Measurements from ENCODE around the gene INPP5D.
"Not testable (repeated sequence)": the region's sequence is repeated elsewhere in the genome, so short reads cannot be mapped to it uniquely, and the experiment has no call there.

The INPP5D gene

GRCh38 chr2:233193738-233194137 lies 133.6 kb downstream of the INPP5D start:
- DNase-seq (ENCODE audit: low read depth): no peak
- no peak for TF ChIP-seq CTCF (IDR thresholded peaks at IDR 0.05; ENCODE audit: control insufficient read depth, insufficient read depth, low read depth, low read length, missing control alignments)

GRCh38 chr2:233195027-233195426 lies 134.9 kb downstream of the INPP5D start:
- TF ChIP-seq CTCF (IDR thresholded peaks at IDR 0.05; ENCODE audit: control insufficient read depth, insufficient read depth, low read depth, low read length, missing control alignments): no peak
- no peak overlapping the region for H3K4me3 ChIP-seq (ENCODE audit: control insufficient read depth, low read depth, low read length)
- no peak for DNase-seq (ENCODE audit: low read depth)

More at GRCh38 chr2:233193738-233194137, 133.6 kb downstream of the INPP5D start:
- H3K4me3 ChIP-seq (ENCODE audit: control insufficient read depth, low read depth, low read length): no peak overlapping the region

GRCh38 chr2:233197022-233197421 lies 136.9 kb downstream of the INPP5D start:
- no peak for DNase-seq (ENCODE audit: low read depth)
- TF ChIP-seq CTCF (IDR thresholded peaks at IDR 0.05; ENCODE audit: control insufficient read depth, insufficient read depth, low read depth, low read length, missing control alignments): no peak
- no peak overlapping the region for H3K4me3 ChIP-seq (ENCODE audit: control insufficient read depth, low read depth, low read length)

GRCh38 chr2:233198026-233198425 lies 137.9 kb downstream of the INPP5D start:
- no peak overlapping the region for H3K4me3 ChIP-seq (ENCODE audit: control insufficient read depth, low read depth, low read length)
- no peak for TF ChIP-seq CTCF (IDR thresholded peaks at IDR 0.05; ENCODE audit: control insufficient read depth, insufficient read depth, low read depth, low read length, missing control alignments)
- DNase-seq (ENCODE audit: low read depth): no peak

GRCh38 chr2:233199870-233200269 lies 139.7 kb downstream of the INPP5D start:
- no peak overlapping the region for H3K4me3 ChIP-seq (ENCODE audit: control insufficient read depth, low read depth, low read length)
- TF ChIP-seq CTCF (IDR thresholded peaks at IDR 0.05; ENCODE audit: control insufficient read depth, insufficient read depth, low read depth, low read length, missing control alignments): no peak
- no peak for DNase-seq (ENCODE audit: low read depth)

- not testable (repeated sequence) for DNase-seq (ENCODE audit: low read depth); H3K4me3 ChIP-seq (ENCODE audit: control insufficient read depth, low read depth, low read length)
These were observed 140.6 kb downstream of the INPP5D start for GRCh38 chr2:233200790-233201189.

- no peak for DNase-seq (ENCODE audit: low read depth)
- no peak for TF ChIP-seq CTCF (IDR thresholded peaks at IDR 0.05; ENCODE audit: control insufficient read depth, insufficient read depth, low read depth, low read length, missing control alignments)
- H3K4me3 ChIP-seq (ENCODE audit: control insufficient read depth, low read depth, low read length): no peak overlapping the region
These were observed 141.3 kb downstream of the INPP5D start for GRCh38 chr2:233201258-233202013.

Data from AG09309 (cell line).